Hematopoietic multipotent progenitor cell treated with erythropoietin and hydrocortisone succinate and interleukin-3 and kit ligand, for 17 days (in vitro differentiated cells): Measurements from ENCODE around the gene EFCC1.
"Not testable (repeated sequence)": the region's sequence is repeated elsewhere in the genome, so short reads cannot be mapped to it uniquely, and the experiment has no call there.

Experiments
- DNase-seq: peaks from one replicate; pipeline ENCODE4 v3.0.0-alpha.2; 2015; ENCODE audit warnings: low spot score

EFCC1 gene

GRCh38 chr3:129056451-129057173 is 55.5 kb downstream of the EFCC1 start:
- peak; percentile 84 for DNase-seq

DNA sequence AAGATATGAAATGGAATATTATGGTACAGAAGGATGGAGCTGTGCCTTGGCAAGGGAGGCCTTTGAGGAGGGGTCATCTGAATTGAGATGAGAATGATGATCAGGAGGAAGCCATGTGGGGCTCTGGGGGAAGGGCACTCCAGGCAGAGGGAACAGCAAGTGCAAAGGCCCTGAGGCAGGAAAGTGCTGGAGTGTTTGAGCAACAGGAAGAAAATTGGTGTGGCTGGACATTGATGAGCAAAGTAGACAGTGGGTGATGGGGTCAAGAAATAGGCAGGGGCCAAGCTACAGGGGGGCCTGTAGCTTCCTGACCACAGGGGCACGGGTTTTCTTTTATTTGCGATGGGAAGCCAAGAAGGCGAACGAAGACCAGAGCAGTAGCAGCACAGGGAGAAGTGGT is 56.1 kb downstream of the EFCC1 start:
- no peak for DNase-seq

DNA sequence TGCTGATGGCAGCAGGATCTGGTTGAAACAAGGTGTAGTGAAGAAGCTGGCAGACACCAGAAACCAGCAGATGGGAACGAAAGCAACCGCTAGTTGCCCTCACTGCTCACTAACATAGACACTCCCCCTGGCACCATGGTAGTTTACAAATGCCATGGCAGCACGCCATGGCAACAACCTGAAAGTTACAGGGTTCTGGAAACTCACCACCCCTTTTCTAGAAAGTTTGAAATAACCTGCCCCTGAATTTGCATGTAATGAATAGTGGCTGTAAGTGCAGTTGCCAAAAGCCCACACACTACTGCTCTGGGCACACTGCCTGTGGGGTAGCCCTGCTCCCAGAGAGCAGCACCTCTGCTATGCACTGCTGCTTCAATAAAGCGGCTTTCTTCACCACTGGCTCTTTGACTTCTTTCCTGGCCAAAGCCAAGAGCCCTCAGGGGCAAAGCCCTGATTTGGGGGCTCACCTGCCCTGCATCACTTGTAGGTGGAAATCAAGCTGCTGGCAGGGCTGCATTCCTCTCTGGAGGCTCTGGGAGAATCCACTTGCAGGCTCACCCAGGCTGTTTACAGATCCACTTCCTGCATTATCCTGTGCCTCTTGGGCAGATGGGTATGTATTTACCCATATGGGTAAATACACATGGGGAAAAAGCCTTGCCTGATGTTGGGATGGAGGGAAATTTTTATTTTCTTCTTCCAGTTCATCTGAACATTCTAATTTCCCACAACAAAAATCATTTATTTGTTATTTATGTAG is 57.5 kb downstream of the EFCC1 start:
- DNase-seq = peak; percentile 85

DNA sequence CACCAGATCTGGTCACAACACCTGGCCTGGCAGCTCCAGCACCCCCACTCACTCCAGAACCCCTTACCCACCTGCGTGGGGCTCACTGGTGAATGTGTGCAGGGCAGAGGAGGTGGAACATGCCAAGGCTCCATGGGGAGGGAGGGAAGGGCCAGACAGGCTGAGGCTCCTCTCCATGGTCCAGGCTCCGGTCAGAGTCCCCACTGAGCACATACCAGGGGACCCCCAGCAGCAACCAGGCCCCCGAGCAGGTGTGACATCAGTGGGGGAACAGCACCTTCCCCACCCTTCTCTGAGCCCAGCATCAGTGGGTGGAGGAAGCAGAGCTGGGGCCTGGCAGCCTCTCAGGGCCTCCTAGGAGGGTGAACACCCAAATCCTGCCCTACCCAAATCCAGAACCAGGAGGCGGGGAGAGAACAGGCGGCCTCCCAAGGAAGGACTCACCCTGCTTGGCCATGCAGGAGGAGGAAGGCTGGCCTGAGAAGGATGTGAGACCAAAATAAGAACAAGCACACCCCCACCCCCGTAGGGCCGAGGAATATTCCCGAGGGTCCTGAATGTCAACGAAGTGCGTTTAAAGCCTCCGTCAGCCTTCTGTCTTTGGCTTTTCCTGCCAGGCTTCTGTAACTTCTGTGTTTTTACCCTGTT is 58.3 kb downstream of the EFCC1 start:
- DNase-seq = peak; percentile 35

- no peak for DNase-seq
Measured at GRCh38 chr3:129060276-129061022, 59.3 kb downstream of the EFCC1 start, which contains the start of gene GP9. Gene GP9 (plus strand): TSS chr3:129060779. CDS start chr3:129061740, 961 bp downstream.

DNA sequence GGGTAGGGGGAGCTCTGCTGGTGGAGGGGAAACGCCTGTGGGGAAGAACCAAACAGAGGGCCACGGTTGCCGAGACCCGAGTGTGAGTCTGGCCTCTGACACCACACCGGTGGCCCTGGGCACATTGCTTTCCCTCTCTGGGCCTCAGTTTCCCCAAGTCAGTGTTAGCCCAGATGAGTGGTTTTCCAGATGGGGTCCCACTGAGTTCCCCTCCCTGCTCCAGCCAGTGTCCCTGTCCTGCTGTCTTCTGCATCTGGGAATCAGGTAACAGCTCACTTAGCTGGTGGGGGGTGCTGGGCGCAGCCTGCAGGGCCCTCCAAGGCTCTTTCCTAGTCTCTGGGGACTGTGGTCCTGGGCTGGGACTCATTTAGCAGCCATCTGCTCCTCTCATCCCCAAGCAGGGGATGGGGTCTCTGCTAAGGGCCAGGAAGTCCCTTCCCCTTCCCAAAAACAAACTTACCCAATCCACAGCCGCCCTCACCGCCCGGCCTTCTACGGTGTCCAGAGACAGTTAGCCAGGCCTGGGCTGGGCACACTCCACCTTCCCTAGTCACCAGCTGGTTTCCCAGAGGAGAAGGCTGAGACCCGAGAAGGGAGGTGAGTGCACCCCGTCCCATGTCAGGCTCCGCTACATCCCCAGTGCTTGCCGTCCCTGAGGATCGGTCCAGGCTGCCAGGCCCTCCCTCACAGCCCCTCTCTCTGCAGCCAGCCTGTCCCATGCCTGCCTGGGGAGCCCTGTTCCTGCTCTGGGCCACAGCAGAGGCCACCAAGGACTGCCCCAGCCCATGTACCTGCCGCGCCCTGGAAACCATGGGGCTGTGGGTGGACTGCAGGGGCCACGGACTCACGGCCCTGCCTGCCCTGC is 60.2 kb downstream of the EFCC1 start:
- no peak for DNase-seq

GRCh38 chr3:129061888-129062834 is 61.1 kb downstream of the EFCC1 start:
- DNase-seq = no peak

DNA sequence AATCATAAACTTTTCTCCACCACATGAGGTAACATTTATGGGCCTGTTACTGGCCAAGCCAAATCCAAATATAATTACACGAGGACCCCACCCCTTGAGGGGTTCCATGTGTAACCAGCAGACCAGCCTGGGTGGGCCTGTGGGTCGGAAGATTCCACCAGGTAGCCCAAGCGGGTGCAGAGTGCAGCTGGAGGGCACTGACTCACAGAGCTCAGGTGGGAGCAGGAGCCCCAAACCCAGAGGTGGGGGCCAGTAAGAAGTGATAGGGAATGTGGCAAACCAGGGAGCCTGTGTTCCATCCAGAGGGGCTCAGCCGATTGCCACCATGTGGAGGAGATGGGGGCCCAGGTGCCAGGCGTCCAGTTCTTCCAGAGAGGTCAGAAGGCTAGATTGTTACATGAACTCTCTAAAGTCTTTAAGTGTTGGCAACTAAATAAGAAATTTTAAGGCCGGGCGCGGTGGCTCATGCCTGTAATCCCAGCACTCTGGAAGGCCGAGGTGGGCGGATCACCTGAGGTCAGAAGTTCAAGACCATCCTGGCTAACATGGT is 62.1 kb downstream of the EFCC1 start:
- DNase-seq = no peak

DNA sequence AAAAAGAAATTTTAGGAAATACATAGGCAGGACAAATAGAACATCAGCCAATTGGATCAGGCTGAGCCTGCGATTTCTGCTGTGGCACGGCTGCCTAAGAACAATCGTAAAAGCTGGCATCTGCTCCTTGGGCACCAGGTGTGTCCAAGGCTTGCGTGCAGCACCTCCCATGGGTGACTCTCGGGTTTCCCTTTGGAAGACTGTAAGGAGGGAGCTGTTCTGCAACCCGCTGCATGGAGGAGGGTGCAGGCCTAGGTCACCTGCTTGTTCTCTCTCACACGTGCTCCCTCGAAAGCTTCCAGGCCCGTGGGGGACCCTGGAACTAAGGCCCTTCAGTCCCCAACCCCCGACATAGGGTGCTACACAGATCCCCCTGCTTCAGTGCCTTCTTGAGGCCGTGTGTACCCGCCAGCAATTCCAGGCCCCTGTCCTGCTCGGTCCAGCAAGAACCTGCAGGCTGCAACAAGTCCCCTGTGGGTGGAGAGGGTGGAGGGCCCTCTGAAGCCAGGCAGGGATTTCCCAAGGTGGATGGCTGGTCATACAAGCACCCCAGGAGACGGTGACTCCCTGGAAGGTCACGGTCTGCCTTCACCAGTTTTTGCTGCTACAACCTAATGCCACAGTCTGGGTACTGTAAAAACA is 62.9 kb downstream of the EFCC1 start:
- DNase-seq = no peak

DNA sequence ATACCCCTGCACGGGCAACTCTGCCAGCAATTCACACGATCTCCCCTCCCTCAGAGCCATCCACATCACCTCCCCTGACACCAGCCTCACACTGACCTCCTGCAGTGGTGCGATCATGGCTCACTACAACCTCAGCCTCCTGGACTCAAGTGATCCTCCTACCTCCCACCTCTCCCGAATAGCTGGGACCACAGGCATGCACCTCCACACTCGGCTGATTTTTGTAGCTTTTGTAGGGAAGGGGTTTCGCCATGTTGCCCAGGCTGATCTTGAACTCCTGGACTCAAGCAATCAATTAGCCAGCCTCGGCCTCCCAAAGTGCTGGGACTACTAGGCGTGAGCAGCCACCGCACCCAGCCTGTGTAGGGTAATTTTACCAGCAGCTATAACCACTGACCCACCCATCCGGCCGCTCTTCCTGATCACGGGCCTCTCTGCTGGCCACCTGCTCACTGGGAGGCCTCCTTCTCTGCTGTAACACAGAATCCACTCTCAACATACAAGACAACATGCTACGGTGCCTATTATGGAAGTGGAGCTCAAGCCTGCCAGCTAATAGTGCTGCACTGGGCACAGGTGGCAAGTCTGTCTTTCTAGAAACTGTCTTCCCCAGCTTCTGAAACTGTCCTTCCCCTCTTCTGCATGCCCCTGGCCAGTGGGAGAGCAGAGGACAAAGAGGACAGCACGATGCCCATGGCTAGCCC is 64.1 kb downstream of the EFCC1 start:
- no peak for DNase-seq

- DNase-seq = peak; percentile 81
Measured at GRCh38 chr3:129065720-129066073, 64.6 kb downstream of the EFCC1 start.

- DNase-seq = peak; percentile 74
Measured at GRCh38 chr3:129067719-129068118, 66.6 kb downstream of the EFCC1 start.

- DNase-seq = no peak
Measured at GRCh38 chr3:129068291-129068886, 67.3 kb downstream of the EFCC1 start.

DNA sequence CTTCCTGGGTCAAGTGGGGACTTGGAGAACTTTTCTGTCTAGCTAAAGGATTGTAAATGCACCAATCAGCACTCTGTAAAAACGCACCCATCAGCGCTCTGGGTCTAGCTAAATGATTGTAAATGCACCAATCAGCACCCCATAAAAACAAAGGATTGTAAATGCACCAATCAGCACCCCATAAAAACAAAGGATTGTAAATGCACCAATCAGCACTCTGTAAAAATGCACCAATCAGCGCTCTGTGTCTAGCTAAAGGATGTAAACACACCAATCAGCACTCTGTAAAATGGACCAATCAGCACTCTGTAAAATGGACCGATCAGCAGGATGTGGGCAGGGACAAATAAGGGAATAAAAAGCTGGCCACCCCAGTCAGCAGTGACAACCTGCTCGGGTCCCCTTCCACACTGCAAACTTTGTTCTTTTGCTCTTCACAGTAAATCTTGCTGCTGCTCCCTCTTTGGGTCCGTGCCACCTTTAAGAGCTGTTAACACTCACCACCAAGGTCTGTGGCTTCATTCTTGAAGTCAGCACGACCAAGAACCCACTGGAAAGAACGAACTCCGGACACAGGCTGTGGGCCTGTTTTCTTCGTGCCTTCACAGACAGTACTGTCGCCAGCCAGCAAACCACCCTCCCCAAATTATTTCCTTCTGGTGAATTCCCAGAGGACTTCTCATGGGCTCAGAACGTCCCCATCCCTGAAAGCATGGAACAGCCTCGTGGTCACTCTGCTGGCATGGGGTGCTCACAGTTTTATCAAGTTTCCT is 68.4 kb downstream of the EFCC1 start:
- DNase-seq = not testable (repeated sequence)

GRCh38 chr3:129070086-129070885 is 69.2 kb downstream of the EFCC1 start:
- DNase-seq = no peak

DNA sequence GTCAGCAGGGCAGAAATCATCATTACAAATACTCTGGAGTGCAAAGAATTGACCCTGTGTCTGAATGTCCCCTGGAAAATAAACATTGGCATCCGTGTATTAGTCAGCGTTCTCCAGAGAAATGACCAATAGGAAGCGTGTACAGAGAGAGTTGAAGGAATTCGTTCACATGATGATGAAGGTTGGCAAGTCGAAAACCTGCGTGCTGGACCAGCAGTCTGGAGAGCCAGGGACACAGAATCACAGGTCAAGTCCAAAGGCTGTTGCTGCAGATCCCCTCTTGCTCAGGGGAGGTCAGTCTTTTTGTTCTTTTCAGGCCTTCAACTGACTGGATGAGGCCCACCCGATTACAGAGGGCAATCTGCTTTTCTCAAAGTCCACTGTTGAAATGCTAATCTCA is 76.1 kb downstream of the EFCC1 start:
- DNase-seq = no peak

- no peak for DNase-seq
Measured at GRCh38 chr3:129078510-129078909, 77.4 kb downstream of the EFCC1 start.
